Endodermal cell (in vitro differentiated cells): ENCODE results near the gene COL4A4. TPM values are rescaled to one million over a fixed set of nuclear protein-coding genes. Genes with fewer than 3 reads are reported as not detected.

Experiments used
- DNase-seq: peaks from one replicate; pipeline ENCODE4 v3.0.0-alpha.2; 2017
- H3K27ac ChIP-seq: 2 replicates; pipeline ENCODE4 v1.5.1; 2013; ENCODE audit warnings: mild to moderate bottlenecking, low read depth, low read length, moderate library complexity
- H3K27me3 ChIP-seq: 2 replicates; pipeline ENCODE4 v1.6.1; 2013; ENCODE audit warnings: mild to moderate bottlenecking, low read length, moderate library complexity; ENCODE audit not compliant: insufficient read depth, control insufficient read depth, poor library complexity, severe bottlenecking
- H3K36me3 ChIP-seq: 2 replicates; pipeline ENCODE4 v1.7.0; 2013; ENCODE audit warnings: mild to moderate bottlenecking, low read length, moderate library complexity; ENCODE audit not compliant: control insufficient read depth, insufficient read depth
- H3K4me1 ChIP-seq: one replicate; pipeline ENCODE4 v1.7.0; 2013; ENCODE audit warnings: low read length; ENCODE audit not compliant: control insufficient read depth, insufficient read depth
- H3K4me3 ChIP-seq: 2 replicates; pipeline ENCODE4 v1.5.1; 2013; ENCODE audit warnings: mild to moderate bottlenecking, low read length, moderate library complexity
- H3K9ac ChIP-seq: 2 replicates; pipeline ENCODE4 v1.6.1; 2013; ENCODE audit warnings: mild to moderate bottlenecking, low read length, moderate library complexity; ENCODE audit not compliant: poor library complexity, severe bottlenecking; ENCODE audit errors: extremely low read depth
- H3K9me3 ChIP-seq: 2 replicates; pipeline ENCODE4 v1.6.1; 2013; ENCODE audit warnings: mild to moderate bottlenecking, low read length, moderate library complexity; ENCODE audit not compliant: control insufficient read depth
- H3K27ac Mint-ChIP-seq: 2 replicates; pipeline ENCODE4 v1.8.0; 2020; ENCODE audit warnings: mixed read lengths
- H3K27me3 Mint-ChIP-seq: 2 replicates; pipeline ENCODE4 v1.8.0; 2021; ENCODE audit warnings: mild to moderate bottlenecking, mixed read lengths; ENCODE audit not compliant: insufficient read depth
- H3K36me3 Mint-ChIP-seq: 2 replicates; pipeline ENCODE4 v1.8.0; 2020; ENCODE audit warnings: low read depth, mixed read lengths
- H3K4me1 Mint-ChIP-seq: 2 replicates; pipeline ENCODE4 v1.8.0; 2020; ENCODE audit warnings: mixed read lengths
- H3K4me3 Mint-ChIP-seq: 2 replicates; pipeline ENCODE4 v1.8.0; 2020; ENCODE audit warnings: mild to moderate bottlenecking, moderate library complexity, mixed read lengths
- H3K9me3 Mint-ChIP-seq: 2 replicates; pipeline ENCODE4 v1.8.0; 2020; ENCODE audit warnings: mild to moderate bottlenecking, mixed read lengths
- CTCF ChIP-seq: fragments of 200-600 bp; sonication (generic); conservative IDR thresholded peaks from 2 replicates; pipeline ENCODE4 v1.5.0; 2021; ENCODE audit warnings: antibody characterized with exemption, mild to moderate bottlenecking
- WGBS, 2 experiments: methylation state at CpG; one replicate each; pipeline versions ENCODE4 v1.1.5 to v1.1.7; 2013; ENCODE audit warnings: missing lambda C conversion rate in 2 of 2, mixed read lengths in 1 of 2; ENCODE audit not compliant: insufficient coverage in 1 of 2, insufficient read length in 1 of 2; 5-methylcytosine and 5-hydroxymethylcytosine counted together
- total RNA-seq, 2 donors: library from RNA; stranded (reverse); fragmentation: NEBNext Ultra II Directional in 1 of 2; extraction: Animal tissue kit (Norgen Biotek cat#: 25700) in 1 of 2; gene quantifications; 2 replicates in 1 of 2; 3 replicates in 1 of 2; pipeline ENCODE4 v1.2.1, GENCODE V29; 2021

COL4A4 gene
- total RNA-seq, 2 donors from 2014 or later: 2.2 to 2.9 TPM

- Histone ChIP-seq H3K4me3 (peak overlapping the region; percentile 75), H3K27ac (no peak overlapping the region), H3K9me3 (peaks cover 4% of the 10 kb centered on the region), H3K4me1 (peaks cover 9% of the 10 kb centered on the region), H3K9ac (no peak overlapping the region), H3K36me3 (no peaks in the 10 kb centered on the region), H3K27me3 (peaks cover 36% of the 10 kb centered on the region)
- Mint-ChIP-seq H3K36me3 (no peaks in the 10 kb centered on the region), H3K27me3 (peaks cover 44% of the 10 kb centered on the region), H3K4me1 (peaks cover 41% of the 10 kb centered on the region), H3K9me3 (peaks cover 6% of the 10 kb centered on the region), H3K4me3 (peak overlapping the region; percentile 64), H3K27ac (peak overlapping the region; percentile 68)
- TF ChIP-seq CTCF: peak; percentile 10
- WGBS, 2 experiments: 2 to 6% methylated on average over 10 to 38 of the region's 38 CpGs
- DNase-seq: peak; percentile 77
These were observed 822 bp upstream of the COL4A4 start for GRCh38 chr2:227164763-227165291.

- peak overlapping the region; percentile 75 for H3K4me3 ChIP-seq
- no peaks in the 10 kb centered on the region for H3K36me3 ChIP-seq
- peaks cover 12% of the 10 kb centered on the region for H3K9me3 ChIP-seq
- H3K4me1 Mint-ChIP-seq: peaks cover 41% of the 10 kb centered on the region
- peaks cover 47% of the 10 kb centered on the region for H3K27me3 Mint-ChIP-seq
- peaks cover 36% of the 10 kb centered on the region for H3K27me3 ChIP-seq
- H3K9ac ChIP-seq: no peak overlapping the region
- H3K27ac ChIP-seq: no peak overlapping the region
- WGBS, 2 experiments: 4 to 10% methylated on average over 4 to 20 of the region's 20 CpGs
- peaks cover 9% of the 10 kb centered on the region for H3K4me1 ChIP-seq
- no peaks in the 10 kb centered on the region for H3K36me3 Mint-ChIP-seq
- H3K27ac Mint-ChIP-seq: no peak overlapping the region
- TF ChIP-seq CTCF: no peak
- H3K4me3 Mint-ChIP-seq: peak overlapping the region; percentile 64
- DNase-seq: peak; percentile 53
- H3K9me3 Mint-ChIP-seq: peaks cover 12% of the 10 kb centered on the region
These were observed 464 bp downstream of the COL4A4 start for GRCh38 chr2:227163485-227163997.

- no peak for DNase-seq
- peaks cover 36% of the 10 kb centered on the region for H3K27me3 ChIP-seq
- TF ChIP-seq CTCF: no peak
- no peak overlapping the region for H3K4me3 ChIP-seq
- H3K9ac ChIP-seq: no peak overlapping the region
- Mint-ChIP-seq H3K36me3 (no peaks in the 10 kb centered on the region), H3K9me3 (peaks cover 12% of the 10 kb centered on the region), H3K27ac (no peak overlapping the region), H3K4me3 (no peak overlapping the region), H3K27me3 (peaks cover 40% of the 10 kb centered on the region), H3K4me1 (peaks cover 41% of the 10 kb centered on the region)
- peaks cover 9% of the 10 kb centered on the region for H3K4me1 ChIP-seq
- no peaks in the 10 kb centered on the region for H3K36me3 ChIP-seq
- peaks cover 9% of the 10 kb centered on the region for H3K9me3 ChIP-seq
- no peak overlapping the region for H3K27ac ChIP-seq
These were observed 2.1 kb downstream of the COL4A4 start for GRCh38 chr2:227161947-227162346.
